GM12878 (cell line): ENCODE measurements around the gene THBD. TPM values are rescaled to one million over a fixed set of nuclear protein-coding genes. Genes with fewer than 3 reads are reported as not detected.

ENCODE experiments used
- ATAC-seq: fragments of 200-7000 bp; cut with Tn5 transposase; 3 replicates; pipeline ENCODE4 v1.9.1; 2020; ENCODE audit warnings: mild to moderate bottlenecking, moderate library complexity
- BruUV-seq: library from RNA; stranded (reverse); fragments of 400-500 nt; replicated peaks from 2 replicates; lab custom pipeline; 2021; lab: Mats Ljungman, UMichigan
- CTCF ChIA-PET: fragments of 300-600 bp; sonication (Branson Sonifier 250); formaldehyde crosslinking; extraction: SDS; loops from one replicate; lab custom pipeline; 2021; ENCODE audit warnings: inconsistent platforms; lab: Yijun Ruan, JAX
- POLR2A ChIA-PET: fragments of 350-600 bp; formaldehyde crosslinking; extraction: SDS; loops from one replicate; lab custom pipeline; 2021; ENCODE audit warnings: inconsistent platforms; lab: Charles Lee
- RAD21 ChIA-PET: fragments of 300-600 bp; sonication (Branson Sonifier 250); formaldehyde crosslinking; loops from one replicate; lab custom pipeline; 2023; ENCODE audit warnings: antibody characterized with exemption; ENCODE audit not compliant: unreplicated experiment; lab: Charles Lee
- SMC1A ChIA-PET: fragments of 300-600 bp; sonication (Branson Sonifier 250); formaldehyde crosslinking; loops from one replicate; lab custom pipeline; 2023; ENCODE audit not compliant: unreplicated experiment, uncharacterized antibody; lab: Charles Lee
- DNase-seq: peaks from one replicate; pipeline ENCODE4 v3.0.0-alpha.2; 2011; ENCODE audit warnings: low read depth, low spot score
- FAIRE-seq: peaks from 3 replicates; lab custom pipeline; 2011; peaks lifted over from hg19 to GRCh38; lab: Jason Lieb, UNC
- H2AFZ ChIP-seq: 2 replicates; pipeline ENCODE4 v1.6.0; 2011; ENCODE audit warnings: low read depth, low read length, control low read depth; ENCODE audit not compliant: control insufficient read depth
- H3K27ac ChIP-seq: 2 replicates; pipeline ENCODE4 v1.5.1; 2011; ENCODE audit warnings: control low read depth; ENCODE audit not compliant: control insufficient read depth, insufficient read depth
- H3K27me3 ChIP-seq, 2 experiments: replicated peaks in 1 of 2; 2 replicates each; pipeline versions ENCODE4 v1.6.0 to v1.6.1; 2011; ENCODE audit warnings: low read length in 1 of 2; ENCODE audit not compliant: control insufficient read depth in 2 of 2, insufficient read depth in 2 of 2
- H3K36me3 ChIP-seq, 2 experiments: 2 replicates each; pipeline ENCODE4 v1.5.1; 2011; ENCODE audit warnings: low read length in 1 of 2; ENCODE audit not compliant: control insufficient read depth in 2 of 2, insufficient read depth in 2 of 2
- H3K4me1 ChIP-seq: 2 replicates; pipeline ENCODE4 v1.6.1; 2011; ENCODE audit warnings: mild to moderate bottlenecking, low read length, moderate library complexity, mixed read lengths; ENCODE audit not compliant: control insufficient read depth, insufficient read depth
- H3K4me2 ChIP-seq: 2 replicates; pipeline ENCODE4 v1.6.0; 2011; ENCODE audit warnings: control low read depth; ENCODE audit not compliant: control insufficient read depth, insufficient read depth
- H3K4me3 ChIP-seq: fragments of 200-600 bp; sonication (generic); 2 replicates; pipeline ENCODE4 v1.5.1; 2016
- H3K79me2 ChIP-seq: 2 replicates; pipeline ENCODE4 v1.6.0; 2011; ENCODE audit warnings: low read length; ENCODE audit not compliant: control insufficient read depth, insufficient read depth
- H3K9ac ChIP-seq: 2 replicates; pipeline ENCODE4 v1.8.0; 2011; ENCODE audit warnings: low read length, control low read depth, mixed read lengths; ENCODE audit not compliant: control insufficient read depth, insufficient read depth
- H3K9me3 ChIP-seq: replicated peaks from 3 replicates; pipeline ENCODE4 v1.5.1; 2011; ENCODE audit warnings: mild to moderate bottlenecking, low read length; ENCODE audit not compliant: control insufficient read depth, insufficient read depth
- H4K20me1 ChIP-seq: 2 replicates; pipeline ENCODE4 v1.6.0; 2011; ENCODE audit not compliant: control insufficient read depth, insufficient read depth
- IKZF1 ChIP-seq: fragments of 450-650 bp; conservative IDR thresholded peaks from 2 replicates; pipeline ENCODE4 v1.6.1; 2017; ENCODE audit warnings: antibody characterized with exemption, mild to moderate bottlenecking
- IKZF2 ChIP-seq, 2 experiments: fragments of 450-650 bp; IDR thresholded peaks; 2 replicates each; pipeline ENCODE4 v1.6.1; 2017; ENCODE audit warnings: mild to moderate bottlenecking in 2 of 2, moderate library complexity in 2 of 2
- MTA2 ChIP-seq: fragments of 450-650 bp; IDR thresholded peaks from 2 replicates; pipeline ENCODE4 v1.6.1; 2016; ENCODE audit warnings: low read depth, mild to moderate bottlenecking, moderate library complexity
- NBN ChIP-seq: fragments of 450-650 bp; IDR thresholded peaks from 2 replicates; pipeline ENCODE4 v1.6.1; 2016
- PML ChIP-seq: IDR thresholded peaks from 2 replicates; pipeline ENCODE4 v1.6.1; 2012; ENCODE audit warnings: low read length, inconsistent platforms
- POLR2AphosphoS5 ChIP-seq: IDR thresholded peaks from 2 replicates; pipeline ENCODE4 v1.6.1; 2011; ENCODE audit warnings: mild to moderate bottlenecking, low read length, inconsistent platforms
- ZBTB33 ChIP-seq: fragments of 450-650 bp; IDR thresholded peaks from 2 replicates; pipeline ENCODE4 v1.6.1; 2017; ENCODE audit warnings: mild to moderate bottlenecking
- ZBTB40 ChIP-seq: fragments of 450-650 bp; IDR thresholded peaks from 2 replicates; pipeline ENCODE4 v1.6.1; 2016; ENCODE audit warnings: mild to moderate bottlenecking, moderate library complexity, borderline replicate concordance
- WGBS: methylation state at CpG from one replicate; pipeline ENCODE4 v1.1.6; 2016; ENCODE audit warnings: low lambda C conversion rate; ENCODE audit not compliant: insufficient replicate concordance, insufficient coverage; ENCODE audit errors: missing lambda C conversion rate; 5-methylcytosine and 5-hydroxymethylcytosine counted together
- in situ Hi-C: fragments of 300-500 bp; cut with MboI; formaldehyde crosslinking; loops from 9 replicates; pipeline ENCODE4 v1.14.3; 2018; ENCODE audit warnings: mixed read lengths
- intact Hi-C: fragments of 100-400 bp; cut with micrococcal nuclease; formaldehyde crosslinking; loops from one replicate; pipeline ENCODE4 v1.14.2; 2022; ENCODE audit not compliant: unreplicated experiment
- polyA plus RNA-seq, 11 experiments: library from polyadenylated mRNA; depleted of rRNA in 4 of 11; unstranded in 6 of 11; stranded (reverse) in 5 of 11; fragments of >200 nt; fragmentation: Nextera tagmentation in 4 of 11; fragmentation: Illumina TruSeq in 1 of 11; extraction: Ambion mirVana in 4 of 11; extraction: Trizol in 1 of 11; gene quantifications; 1 replicate in 1 of 11; 2 replicates in 10 of 11; pipeline versions ENCODE4 v1.2.1 to v1.2.3, GENCODE V29; 2011 to 2016; ENCODE audit warnings: inconsistent platforms in 2 of 11, missing spikeins in 2 of 11, low read depth in 1 of 11
- total RNA-seq, 4 experiments: library from RNA; depleted of rRNA in 3 of 4; stranded (reverse); fragments of >200 nt in 3 of 4; fragmentation: Illumina TruSeq in 1 of 4; extraction: Trizol in 1 of 4; gene quantifications; 2 replicates each; pipeline versions ENCODE4 v1.2.1 to v1.2.3, GENCODE V29; 2013 to 2021

Gene THBD
- total and polyA plus RNA-seq, 10 of the 15 experiments (the other 5 are each of a cell fraction or from before 2014, with no cell fraction given): not detected

- CTCF ChIA-PET: interaction anchor here (0.7 to 3.6 kb wide), 7 partner anchors 10 to 171 kb away, joined by 3 to 19 read pairs (median 5); no protein-coding TSS in a partner anchor
- no TSS peak for BruUV-seq
- SMC1A ChIA-PET: interaction anchor here (0.6 to 6.6 kb wide), 15 partner anchors 10 to 263 kb away, joined by 3 to 27 read pairs (median 4); partner anchors contain the start of gene CD93
- 0% methylated on average over 2 of the region's 2 CpGs for WGBS
- H3K9ac ChIP-seq: no peak overlapping the region
- H3K79me2 ChIP-seq: no peaks in the 10 kb centered on the region
- no peaks in the 10 kb centered on the region for H3K27me3 ChIP-seq
- no peak overlapping the region for H3K4me2 ChIP-seq
- H3K4me1 ChIP-seq: no peaks in the 10 kb centered on the region
- TF ChIP-seq IKZF1 (0 out of 2 replicates have a peak, but pooled peaks have one; percentile 49), MTA2 (0 out of 2 replicates have a peak, but pooled peaks have one; percentile 23), IKZF2 (IDR thresholded peaks at IDR 0.05) (peak; percentile 64 to 76; a peak in 2 of 4 replicates), POLR2AphosphoS5 (no peak), PML (no peak), NBN (0 out of 2 replicates have a peak, but pooled peaks have one; percentile 43)
- RAD21 ChIA-PET: interaction anchor here (0.9 kb wide), 1 partner anchor 138 kb away, joined by 3 read pairs; no protein-coding TSS in a partner anchor
- DNase-seq (no peak), FAIRE-seq (peak; percentile 18), ATAC-seq (no peak)
- H3K9me3 ChIP-seq: no peaks in the 10 kb centered on the region
- no peaks in the 10 kb centered on the region for H4K20me1 ChIP-seq
- in situ Hi-C loops (no loop called here), intact Hi-C loops (loop anchor here (5.0 kb wide), 1 partner anchor 129 kb away; no protein-coding TSS in a partner anchor)
- H3K27ac ChIP-seq: no peak overlapping the region
- no peak overlapping the region for H2AFZ ChIP-seq
- no peak overlapping the region for H3K4me3 ChIP-seq
- H3K36me3 ChIP-seq: no peaks in the 10 kb centered on the region
- POLR2A ChIA-PET: no interaction called here
These were observed 14.1 kb upstream of the THBD start for GRCh38 chr20:23063581-23063980.

GRCh38 chr20:23063168-23063567 lies 13.7 kb upstream of the THBD start:
- Histone ChIP-seq H3K4me1 (no peaks in the 10 kb centered on the region), H2AFZ (no peak overlapping the region), H3K4me2 (no peak overlapping the region), H3K36me3 (no peaks in the 10 kb centered on the region), H3K9me3 (no peaks in the 10 kb centered on the region), H4K20me1 (no peaks in the 10 kb centered on the region), H3K4me3 (no peak overlapping the region), H3K79me2 (no peaks in the 10 kb centered on the region), H3K27ac (no peak overlapping the region), H3K27me3 (no peaks in the 10 kb centered on the region), H3K9ac (no peak overlapping the region)
- WGBS: 63% methylated on average over 3 of the region's 3 CpGs
- RAD21 ChIA-PET: no interaction called here
- POLR2A ChIA-PET: no interaction called here
- SMC1A ChIA-PET: interaction anchor here (0.6 to 6.6 kb wide), 9 partner anchors 9 to 97 kb away, joined by 3 to 27 read pairs (median 7); partner anchors contain the start of gene CD93
- ATAC-seq (no peak), FAIRE-seq (no peak), DNase-seq (no peak)
- CTCF ChIA-PET: interaction anchor here (0.8 to 3.6 kb wide), 6 partner anchors 12 to 172 kb away, joined by 3 to 19 read pairs (median 6); no protein-coding TSS in a partner anchor
- intact Hi-C loops: loop anchor here (5.0 kb wide), 1 partner anchor 129 kb away; no protein-coding TSS in a partner anchor
- BruUV-seq: no TSS peak
- in situ Hi-C loops: no loop called here
- TF ChIP-seq ZBTB40 (no peak), ZBTB33 (no peak)
